HEK293 (cell line): Measurements from ENCODE around the gene HRC.

Experiments
- BCL11B ChIP-seq: fragments of 450-650 bp; formaldehyde crosslinking; IDR thresholded peaks from 2 replicates; pipeline ENCODE4 v1.5.1; 2016; ENCODE audit warnings: low read depth, missing biosample characterization, missing genetic modification characterization
- GLI4 ChIP-seq: fragments of 450-650 bp; formaldehyde crosslinking; IDR thresholded peaks from 2 replicates; pipeline ENCODE4 v1.5.1; 2016; ENCODE audit warnings: missing biosample characterization, missing genetic modification characterization
- HOXA7 ChIP-seq: sonication (generic); formaldehyde crosslinking; IDR thresholded peaks from 2 replicates; pipeline ENCODE4 v1.8.1; 2022; ENCODE audit warnings: missing genetic modification reagents, borderline replicate concordance
- KLF1 ChIP-seq: fragments of 450-650 bp; formaldehyde crosslinking; IDR thresholded peaks from 2 replicates; pipeline ENCODE4 v1.5.1; 2016; ENCODE audit warnings: missing biosample characterization, missing genetic modification characterization
- KLF8 ChIP-seq: fragments of 450-650 bp; formaldehyde crosslinking; IDR thresholded peaks from 2 replicates; pipeline ENCODE4 v1.5.1; 2016; ENCODE audit warnings: missing biosample characterization, missing genetic modification characterization
- MYNN ChIP-seq: fragments of 450-650 bp; formaldehyde crosslinking; IDR thresholded peaks from 2 replicates; pipeline ENCODE4 v1.5.1; 2016; ENCODE audit warnings: missing biosample characterization, missing genetic modification characterization, borderline replicate concordance
- REST ChIP-seq: fragments of 450-650 bp; formaldehyde crosslinking; IDR thresholded peaks from 2 replicates; pipeline ENCODE4 v1.5.1; 2016; ENCODE audit warnings: missing biosample characterization, missing genetic modification characterization
- SCRT1 ChIP-seq: fragments of 450-650 bp; formaldehyde crosslinking; IDR thresholded peaks from 2 replicates; pipeline ENCODE4 v1.5.1; 2016; ENCODE audit warnings: missing biosample characterization, missing genetic modification characterization, borderline replicate concordance
- SP2 ChIP-seq: fragments of 450-650 bp; formaldehyde crosslinking; IDR thresholded peaks from 2 replicates; pipeline ENCODE4 v1.5.1; 2016; ENCODE audit warnings: missing biosample characterization, missing genetic modification characterization
- WT1 ChIP-seq: fragments of 450-650 bp; formaldehyde crosslinking; IDR thresholded peaks from 2 replicates; pipeline ENCODE4 v1.5.1; 2016; ENCODE audit warnings: missing biosample characterization, missing genetic modification characterization
- YY1 ChIP-seq: fragments of 450-650 bp; formaldehyde crosslinking; IDR thresholded peaks from 2 replicates; pipeline ENCODE4 v1.5.1; 2018; ENCODE audit warnings: missing biosample characterization, missing genetic modification characterization
- ZBTB26 ChIP-seq: fragments of 450-650 bp; formaldehyde crosslinking; optimal IDR thresholded peaks from 2 replicates; pipeline ENCODE3; 2016; ENCODE audit warnings: missing biosample characterization, mild to moderate bottlenecking, missing genetic modification characterization
- ZBTB6 ChIP-seq: fragments of 450-650 bp; formaldehyde crosslinking; IDR thresholded peaks from 2 replicates; pipeline ENCODE4 v1.5.1; 2017; ENCODE audit warnings: missing biosample characterization, missing genetic modification characterization
- ZFP41 ChIP-seq: fragments of 450-650 bp; formaldehyde crosslinking; IDR thresholded peaks from 2 replicates; pipeline ENCODE4 v1.5.1; 2016; ENCODE audit warnings: missing biosample characterization, missing genetic modification characterization, borderline replicate concordance
- ZNF18 ChIP-seq: fragments of 450-650 bp; formaldehyde crosslinking; IDR thresholded peaks from 2 replicates; pipeline ENCODE4 v1.5.1; 2016; ENCODE audit warnings: missing biosample characterization, missing genetic modification characterization
- ZNF2 ChIP-seq: fragments of 450-650 bp; formaldehyde crosslinking; IDR thresholded peaks from 2 replicates; pipeline ENCODE4 v1.5.1; 2016; ENCODE audit warnings: missing biosample characterization, missing genetic modification characterization
- ZNF202 ChIP-seq: fragments of 450-650 bp; formaldehyde crosslinking; IDR thresholded peaks from 2 replicates; pipeline ENCODE4 v1.5.1; 2016; ENCODE audit warnings: missing biosample characterization, missing genetic modification characterization, borderline replicate concordance
- ZNF214 ChIP-seq: fragments of 450-650 bp; formaldehyde crosslinking; IDR thresholded peaks from 2 replicates; pipeline ENCODE4 v1.5.1; 2017; ENCODE audit warnings: missing biosample characterization, mild to moderate bottlenecking, missing genetic modification characterization, borderline replicate concordance
- ZNF221 ChIP-seq: fragments of 450-650 bp; formaldehyde crosslinking; IDR thresholded peaks from 2 replicates; pipeline ENCODE4 v1.5.1; 2017; ENCODE audit warnings: missing biosample characterization, missing genetic modification characterization, borderline replicate concordance
- ZNF350 ChIP-seq: fragments of 450-650 bp; formaldehyde crosslinking; IDR thresholded peaks from 2 replicates; pipeline ENCODE4 v1.5.0; 2017; ENCODE audit warnings: missing biosample characterization, mild to moderate bottlenecking, missing genetic modification characterization
- ZNF398 ChIP-seq: fragments of 450-650 bp; formaldehyde crosslinking; IDR thresholded peaks from 2 replicates; pipeline ENCODE4 v1.5.1; 2017; ENCODE audit warnings: missing biosample characterization, missing genetic modification characterization
- ZNF404 ChIP-seq: fragments of 450-650 bp; formaldehyde crosslinking; IDR thresholded peaks from 2 replicates; pipeline ENCODE4 v1.5.1; 2017; ENCODE audit warnings: missing biosample characterization, missing genetic modification characterization
- ZNF510 ChIP-seq: fragments of 450-650 bp; formaldehyde crosslinking; IDR thresholded peaks from 2 replicates; pipeline ENCODE4 v1.5.1; 2018; ENCODE audit warnings: mild to moderate bottlenecking, missing genetic modification characterization, missing biosample characterization; ENCODE audit not compliant: insufficient replicate concordance
- ZNF514 ChIP-seq: fragments of 450-650 bp; formaldehyde crosslinking; IDR thresholded peaks from 2 replicates; pipeline ENCODE4 v1.5.1; 2016; ENCODE audit warnings: missing biosample characterization, missing genetic modification characterization
- ZNF549 ChIP-seq: fragments of 450-650 bp; IDR thresholded peaks from 2 replicates; pipeline ENCODE4 v1.5.1; 2018; ENCODE audit warnings: missing biosample characterization, missing genetic modification characterization, mild to moderate bottlenecking, inconsistent platforms, moderate library complexity
- ZNF610 ChIP-seq: fragments of 450-650 bp; formaldehyde crosslinking; IDR thresholded peaks from 2 replicates; pipeline ENCODE4 v1.5.1; 2016; ENCODE audit warnings: missing biosample characterization, missing genetic modification characterization, borderline replicate concordance
- ZNF707 ChIP-seq: fragments of 450-650 bp; formaldehyde crosslinking; IDR thresholded peaks from 2 replicates; pipeline ENCODE4 v1.5.1; 2016; ENCODE audit warnings: missing biosample characterization, missing genetic modification characterization
- ZNF776 ChIP-seq: fragments of 450-650 bp; formaldehyde crosslinking; IDR thresholded peaks from 2 replicates; pipeline ENCODE4 v1.5.0; 2017; ENCODE audit warnings: missing biosample characterization, missing genetic modification characterization, borderline replicate concordance
- ZNF777 ChIP-seq: fragments of 450-650 bp; formaldehyde crosslinking; IDR thresholded peaks from 2 replicates; pipeline ENCODE4 v1.5.1; 2017; ENCODE audit warnings: missing biosample characterization, missing genetic modification characterization, borderline replicate concordance
- ZNF792 ChIP-seq: fragments of 450-650 bp; formaldehyde crosslinking; IDR thresholded peaks from 2 replicates; pipeline ENCODE4 v1.5.1; 2016; ENCODE audit warnings: missing biosample characterization, missing genetic modification characterization
- ZNF830 ChIP-seq: fragments of 450-650 bp; IDR thresholded peaks from 2 replicates; pipeline ENCODE4 v1.5.0; 2018; ENCODE audit warnings: missing biosample characterization, missing genetic modification characterization, low read depth, mild to moderate bottlenecking, moderate library complexity
- ZNF843 ChIP-seq: fragments of 450-650 bp; formaldehyde crosslinking; IDR thresholded peaks from 2 replicates; pipeline ENCODE4 v1.5.1; 2016; ENCODE audit warnings: missing biosample characterization, missing genetic modification characterization
- ZSCAN23 ChIP-seq: fragments of 450-650 bp; formaldehyde crosslinking; IDR thresholded peaks from 2 replicates; pipeline ENCODE4 v1.5.1; 2016; ENCODE audit warnings: missing biosample characterization, missing genetic modification characterization

The HRC gene

GRCh38 chr19:49149652-49150105 is 5.5 kb downstream of the HRC start (continued):
- TF ChIP-seq ZNF221 (tag by site-specific recombination) (no peak), MYNN (tag by site-specific recombination) (no peak), ZBTB6 (tag by site-specific recombination) (peak; percentile 50; the same call in 1 of the 2 replicates), ZNF610 (tag by site-specific recombination) (peak; percentile 76), ZNF707 (tag by site-specific recombination) (no peak), ZNF214 (tag by site-specific recombination) (no peak), ZNF830 (tag by site-specific recombination) (no peak), GLI4 (tag by site-specific recombination) (no peak), ZNF398 (tag by site-specific recombination) (peak; percentile 52; the same call in 1 of the 2 replicates), ZFP41 (tag by site-specific recombination) (no peak), ZBTB26 (tag by site-specific recombination) (no peak), KLF1 (no peak), ZNF202 (tag by site-specific recombination) (no peak), ZNF510 (no peak), ZSCAN23 (no peak), ZNF549 (no peak), ZNF792 (tag by site-specific recombination) (no peak), ZNF404 (tag by site-specific recombination) (no peak), ZNF2 (tag by site-specific recombination) (no peak), ZNF776 (tag by site-specific recombination) (no peak), HOXA7 (CRISPR knock-in tag) (no peak), YY1 (tag by site-specific recombination) (no peak), ZNF514 (tag by site-specific recombination) (no peak), WT1 (tag by site-specific recombination) (peak; percentile 18; the same call in 1 of the 2 replicates), ZNF843 (tag by site-specific recombination) (no peak), REST (0 out of 2 replicates have a peak, but pooled peaks have one; percentile 1), KLF8 (tag by site-specific recombination) (0 out of 2 replicates have a peak, but pooled peaks have one; percentile 33), ZNF777 (tag by site-specific recombination) (no peak), SP2 (tag by site-specific recombination) (no peak; the same call in 1 of the 2 replicates), ZNF18 (tag by site-specific recombination) (no peak), BCL11B (tag by site-specific recombination) (0 out of 2 replicates have a peak, but pooled peaks have one; percentile 59), ZNF350 (no peak), SCRT1 (tag by site-specific recombination) (no peak)
